Stomach (tissue), 4 donors: ENCODE results near the gene RTN4.

Source experiments
- CTCF ChIP-seq, 7 experiments: fragments of 450-650 bp in 4 of 7; fragments of 200-600 bp in 3 of 7; sonication (generic) in 3 of 7; IDR thresholded peaks; one replicate each; pipeline ENCODE4 v1.5.1; 2016 to 2019; ENCODE audit warnings: antibody characterized with exemption in 7 of 7, control low read depth in 2 of 7, mild to moderate bottlenecking in 1 of 7
- EP300 ChIP-seq: sonication (generic); formaldehyde crosslinking; IDR thresholded peaks from one replicate; pipeline ENCODE4 v1.6.1; 2017; ENCODE audit warnings: antibody characterized with exemption

- TF ChIP-seq EP300 (no peak), CTCF (IDR thresholded peaks at IDR 0.05) (no peak)
These were observed 38.2 kb downstream of the RTN4 start for GRCh38 chr2:55011831-55012671.
